Cortex of kidney (tissue), 1 donor: ENCODE results near the gene HELZ.

Experiments
- DNase-seq: peaks from one replicate; lab custom pipeline; 2025; lab: John Stamatoyannopoulos, UW

Gene HELZ

DNA sequence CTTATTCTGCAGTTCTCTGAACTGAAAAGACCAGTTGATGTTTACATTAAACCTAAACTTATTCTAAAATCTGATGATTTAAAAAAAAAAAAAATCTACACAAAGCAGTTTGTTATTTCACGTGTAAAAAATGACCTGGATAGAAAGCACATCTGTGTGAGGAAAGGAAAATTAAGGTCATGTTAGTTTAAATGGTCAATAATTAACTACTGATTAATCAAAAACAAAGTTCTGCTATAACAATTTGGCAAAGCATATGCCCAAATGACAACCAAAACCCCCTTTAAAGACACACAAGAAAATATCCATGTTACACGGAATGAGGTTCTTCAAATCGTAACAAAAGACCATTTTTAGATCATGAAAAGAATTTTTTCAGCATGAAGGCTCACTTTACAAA, 170.2 kb downstream of the HELZ start:
- DNase-seq, result no peak

DNA sequence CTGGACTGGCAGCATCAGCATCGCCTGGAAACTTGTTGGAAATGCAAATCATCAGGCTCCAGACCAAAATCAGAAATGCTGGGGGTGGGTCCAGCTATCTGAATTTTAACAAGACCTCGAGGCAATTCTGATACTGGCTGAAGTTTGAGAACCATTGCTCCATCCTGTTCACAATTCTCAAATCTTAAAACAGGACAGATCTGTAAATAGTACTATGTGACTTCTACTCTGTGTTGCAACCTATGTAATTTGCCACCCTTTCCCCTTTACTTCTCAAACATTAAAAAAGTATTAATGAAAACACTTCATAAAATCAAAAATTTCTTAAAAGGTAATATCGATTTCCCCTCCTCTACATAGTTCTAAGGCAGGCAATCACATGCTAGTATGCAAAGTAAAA, 172.1 kb downstream of the HELZ start:
- DNase-seq, result no peak

DNA sequence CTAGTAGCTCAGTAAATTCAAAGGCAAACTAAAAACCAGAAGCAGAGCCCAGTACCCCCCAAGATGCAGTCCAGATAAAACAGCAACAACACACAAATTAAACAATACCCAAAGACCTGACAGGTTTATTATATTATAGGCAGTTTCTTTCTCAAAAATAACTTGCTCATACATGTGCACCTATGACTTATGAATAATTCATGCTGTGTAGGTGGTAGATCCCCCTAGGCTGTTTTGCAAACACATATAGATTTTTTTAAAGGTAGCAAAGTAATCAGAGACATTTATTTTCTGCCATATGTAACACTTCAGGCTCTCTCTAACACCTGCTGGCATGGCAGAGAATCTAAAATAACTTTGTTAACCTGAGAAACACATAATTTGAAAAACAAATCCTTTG, 173.4 kb downstream of the HELZ start:
- no peak for DNase-seq

DNA sequence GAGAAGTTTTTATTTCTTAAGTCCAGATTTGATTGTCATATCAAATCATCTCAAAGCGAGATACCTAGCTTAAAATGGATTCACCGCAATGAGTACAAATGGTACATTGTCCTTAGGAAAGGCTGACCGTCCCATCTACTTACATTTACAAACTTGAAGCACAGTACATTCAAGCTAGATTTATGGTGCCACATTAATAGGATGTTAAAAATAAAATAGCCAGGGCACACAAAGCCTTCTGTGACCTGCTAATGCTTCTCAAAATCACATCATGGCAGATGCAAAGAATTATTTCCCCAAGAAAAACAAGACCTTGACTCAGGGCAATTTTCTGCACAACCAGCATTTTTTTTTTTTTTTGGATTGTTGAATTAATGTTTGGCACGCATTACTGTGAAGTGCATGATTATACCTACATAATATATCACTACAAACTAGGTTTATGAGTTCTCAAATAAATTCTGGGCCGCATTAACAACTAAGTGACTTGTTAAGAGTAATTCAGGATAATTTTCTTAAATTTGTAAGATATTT, 175.3 kb downstream of the HELZ start:
- DNase-seq, result no peak

DNA sequence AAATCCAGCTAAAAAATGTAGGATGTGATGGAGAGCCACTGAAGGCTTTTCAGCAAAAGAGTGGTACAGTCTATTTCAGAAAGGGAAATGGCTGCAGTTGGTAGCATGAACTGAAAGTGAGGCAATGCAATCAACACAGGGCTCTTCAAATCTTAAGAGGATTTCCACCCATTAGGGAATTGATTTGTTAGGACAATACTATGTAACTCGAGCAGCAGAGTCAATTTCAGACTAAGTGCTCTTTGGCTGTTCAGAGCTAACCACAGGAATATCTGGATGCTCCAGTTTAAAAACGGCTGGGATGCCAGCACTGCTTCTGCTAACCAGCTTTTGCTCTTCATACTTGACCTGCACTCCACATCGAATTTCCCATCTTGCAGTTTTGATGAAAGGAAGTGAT, 176.0 kb downstream of the HELZ start:
- no peak for DNase-seq

DNA sequence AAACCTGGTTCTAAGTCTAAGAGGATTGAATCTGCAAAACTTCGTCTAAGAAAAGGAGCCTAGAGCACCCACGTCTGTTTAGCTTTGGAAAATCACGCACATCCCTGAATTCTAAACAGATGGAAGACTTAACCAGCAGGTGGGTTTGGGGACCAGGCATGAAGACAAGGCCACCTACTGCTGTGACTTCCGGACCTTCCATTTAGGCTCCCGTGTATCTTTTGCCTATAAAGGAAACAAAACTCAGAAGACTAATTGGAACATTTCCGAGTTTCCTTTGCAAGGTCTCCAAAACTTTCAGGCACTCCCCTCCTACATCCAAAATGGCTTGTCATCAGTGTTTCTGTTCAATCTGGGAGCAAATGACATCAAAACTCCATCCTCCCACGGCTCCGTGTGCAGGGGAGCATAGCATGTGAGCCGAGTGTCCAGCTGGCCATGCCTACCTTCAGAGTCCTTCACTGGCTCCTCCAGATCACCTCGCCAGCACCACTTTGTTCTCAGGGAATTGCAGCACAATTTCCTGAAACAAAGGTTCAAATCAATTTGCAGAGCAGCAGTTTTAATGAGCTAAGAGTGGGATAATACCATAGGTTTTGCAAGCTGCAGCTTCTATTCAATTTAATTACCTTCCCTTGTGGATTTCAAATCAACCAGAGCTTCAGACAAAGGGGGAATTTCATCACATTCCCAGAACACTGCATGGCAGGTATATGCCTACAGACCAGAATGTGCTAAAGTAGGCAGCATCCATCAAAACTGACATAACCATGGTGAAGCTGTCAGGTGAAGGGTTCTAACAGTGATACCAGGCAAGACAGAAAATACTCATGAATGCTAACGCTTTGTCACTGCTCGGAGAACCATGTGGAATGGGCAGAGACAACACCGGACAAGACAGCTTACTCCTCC, 177.2 kb downstream of the HELZ start:
- no peak for DNase-seq

DNA sequence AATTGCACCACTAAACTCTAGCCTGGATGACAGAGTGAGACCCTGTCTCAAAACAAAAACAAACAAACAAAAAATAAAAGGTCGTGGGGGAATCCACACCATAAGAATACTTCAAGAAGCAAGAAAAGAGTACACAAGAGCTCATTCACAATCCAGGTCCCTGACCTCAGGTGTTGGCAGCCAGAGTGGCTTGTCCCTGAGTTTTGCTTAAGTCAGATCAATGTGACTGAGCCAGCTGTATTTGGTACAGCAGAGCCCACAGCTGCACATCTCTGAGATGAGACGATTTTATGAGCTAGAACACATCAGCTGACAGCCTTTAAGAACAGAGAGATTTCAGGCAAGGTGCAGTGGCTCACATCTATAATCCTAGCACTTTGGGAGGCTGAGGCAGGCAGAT, 178.3 kb downstream of the HELZ start:
- DNase-seq, result no peak

DNA sequence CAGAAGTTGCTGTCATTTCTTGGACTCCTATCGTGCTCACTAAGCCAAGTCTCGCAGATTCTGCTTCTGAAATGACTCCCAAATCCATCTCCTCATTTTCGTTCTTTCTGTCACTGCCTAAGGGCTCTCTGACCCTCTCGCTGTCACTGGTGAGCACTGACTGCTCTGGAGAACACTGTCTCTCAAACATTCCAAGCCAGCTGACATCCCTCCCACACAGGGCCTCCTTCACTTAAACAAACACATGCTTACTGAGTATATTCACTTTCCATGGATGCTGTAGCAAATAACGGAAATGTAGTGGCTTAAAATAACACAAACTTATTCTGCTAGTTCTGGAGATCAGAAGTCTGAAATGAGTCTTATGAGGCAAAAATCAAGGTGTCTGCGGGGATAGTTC, 181.9 kb downstream of the HELZ start:
- no peak for DNase-seq

DNA sequence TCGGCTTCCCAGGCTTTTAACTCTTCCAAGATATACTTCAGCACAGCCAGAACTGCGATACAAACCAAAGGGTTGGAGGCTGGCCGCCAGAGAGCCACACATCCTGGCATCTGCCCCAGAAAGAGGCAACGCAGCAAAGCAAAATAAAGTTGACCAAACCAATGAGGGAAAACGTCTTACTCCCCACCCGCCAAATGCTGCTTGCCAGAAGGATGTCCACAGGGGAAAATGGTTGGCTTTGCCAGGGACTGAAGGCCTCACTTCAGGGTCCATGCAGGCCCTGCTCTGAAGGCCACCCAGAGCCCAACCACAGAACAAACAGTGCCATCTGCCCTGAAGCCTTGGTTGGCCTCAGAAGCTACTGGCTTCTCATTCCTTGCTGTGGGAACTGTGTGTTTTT, 185.6 kb downstream of the HELZ start:
- DNase-seq, result no peak

DNA sequence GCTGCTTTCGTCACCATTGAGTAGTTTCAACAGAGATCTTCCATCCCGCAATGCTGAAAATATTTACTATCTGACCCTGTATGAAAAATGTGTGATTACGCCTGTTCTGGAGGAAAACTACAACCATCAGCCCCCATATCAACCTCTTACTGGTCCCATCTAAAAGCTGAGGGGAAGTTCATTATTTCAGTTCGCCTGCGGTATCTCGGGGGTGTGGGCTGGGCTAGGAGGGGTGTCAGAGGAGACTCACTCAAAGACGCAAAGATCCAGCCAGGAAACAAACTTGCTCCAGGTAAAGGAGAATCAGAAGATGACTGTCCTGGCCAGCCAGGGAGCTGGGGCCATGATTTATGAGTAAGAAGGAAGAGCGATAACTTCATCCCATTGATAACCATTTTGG, 187.0 kb downstream of the HELZ start:
- no peak for DNase-seq

DNA sequence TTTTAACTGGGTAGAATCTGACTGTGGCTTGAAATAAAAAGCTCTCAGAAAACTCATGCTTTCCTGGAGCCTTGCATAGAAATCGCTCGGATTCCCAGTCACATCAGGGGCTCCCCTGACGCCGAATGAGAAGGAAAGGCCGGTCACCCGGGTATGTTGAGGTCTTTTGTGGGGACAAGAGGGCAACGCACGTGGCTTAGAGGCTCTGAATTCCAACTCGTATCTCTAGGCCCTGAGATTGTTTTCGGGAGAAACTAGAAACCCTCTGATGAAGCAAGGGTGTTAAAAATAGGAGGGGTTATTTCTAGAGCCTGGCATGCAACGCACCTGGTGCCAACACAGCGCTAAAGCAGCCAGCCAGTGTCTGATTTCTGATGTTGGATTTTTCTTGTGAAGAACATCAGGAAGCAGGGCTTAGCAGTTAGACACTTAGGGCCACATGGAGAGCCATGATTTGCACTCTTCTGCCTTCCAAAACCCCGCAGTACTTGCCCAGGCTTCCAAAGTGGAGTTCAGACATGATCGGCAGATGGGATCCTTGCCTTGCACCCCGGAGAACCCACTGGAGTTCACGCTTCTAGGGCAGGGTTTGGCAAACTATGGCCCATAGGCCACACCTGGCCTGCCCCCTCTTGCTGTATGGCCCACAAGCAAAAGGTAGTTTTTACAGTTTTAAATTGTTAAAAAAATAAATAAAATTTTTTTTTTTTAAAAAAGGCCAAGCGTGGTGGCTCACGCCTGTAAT, 188.1 kb downstream of the HELZ start:
- DNase-seq, result no peak

DNA sequence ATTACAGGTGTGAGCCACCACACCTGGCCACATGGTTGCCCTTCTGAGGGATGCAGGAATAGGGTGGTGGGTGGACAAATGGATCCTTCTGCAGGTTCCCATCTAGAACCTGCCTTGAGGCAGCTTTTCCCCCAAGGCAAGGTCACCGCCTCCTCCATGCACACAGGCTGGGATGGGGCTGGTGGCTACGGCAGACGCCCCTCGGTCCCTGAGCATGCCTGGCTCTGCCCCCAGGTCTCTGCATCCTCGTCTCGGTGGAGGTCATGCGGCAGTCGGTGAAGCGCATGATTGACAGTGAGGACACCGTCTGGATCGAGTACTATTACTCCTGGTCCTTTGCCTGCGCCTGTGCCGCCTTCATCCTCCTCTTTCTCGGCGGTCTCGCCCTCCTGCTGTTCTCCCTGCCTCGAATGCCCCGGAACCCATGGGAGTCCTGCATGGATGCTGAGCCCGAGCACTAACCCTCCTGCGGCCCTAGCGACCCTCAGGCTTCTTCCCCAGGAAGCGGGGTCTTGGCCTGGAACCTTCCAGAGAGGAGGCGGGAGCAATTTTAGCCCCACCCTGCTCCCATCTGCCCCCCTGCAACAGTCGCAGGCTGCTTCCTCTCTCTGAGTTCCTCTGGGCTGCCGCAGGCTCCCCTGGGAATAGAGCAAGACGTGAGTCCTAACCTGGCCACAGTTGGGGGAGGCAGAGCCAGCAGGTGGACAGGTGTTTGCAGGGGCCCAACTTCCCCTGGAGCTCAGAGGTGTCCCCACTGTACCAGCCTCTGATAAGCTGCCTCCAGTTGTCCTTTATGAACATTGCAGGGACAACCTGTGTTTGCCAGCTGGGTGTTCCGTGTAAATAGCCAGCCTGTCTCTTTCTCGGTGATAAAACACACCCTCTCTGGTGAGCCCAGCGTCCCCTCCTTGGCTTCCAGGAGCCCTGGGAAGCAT, 188.9 kb downstream of the HELZ start:
- DNase-seq, result no peak

DNA sequence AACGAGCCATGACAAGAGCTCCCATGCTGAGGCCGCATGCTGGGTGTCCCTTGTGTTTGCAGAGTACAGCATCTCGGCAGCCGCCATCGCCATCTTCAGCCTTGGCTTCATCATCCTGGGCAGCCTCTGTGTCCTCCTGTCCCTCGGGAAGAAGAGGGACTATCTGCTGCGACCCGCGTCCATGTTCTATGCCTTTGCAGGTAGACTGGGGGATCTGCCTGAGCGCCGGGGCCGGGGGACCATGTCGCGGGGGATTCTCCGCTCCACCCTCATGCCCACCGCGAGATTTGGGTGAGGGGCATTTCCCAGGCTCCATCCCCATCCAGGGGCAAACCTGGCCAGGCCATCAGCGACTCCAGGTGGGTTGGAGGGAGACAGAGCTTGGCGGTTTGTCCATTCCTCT, 190.0 kb downstream of the HELZ start:
- no peak for DNase-seq

DNA sequence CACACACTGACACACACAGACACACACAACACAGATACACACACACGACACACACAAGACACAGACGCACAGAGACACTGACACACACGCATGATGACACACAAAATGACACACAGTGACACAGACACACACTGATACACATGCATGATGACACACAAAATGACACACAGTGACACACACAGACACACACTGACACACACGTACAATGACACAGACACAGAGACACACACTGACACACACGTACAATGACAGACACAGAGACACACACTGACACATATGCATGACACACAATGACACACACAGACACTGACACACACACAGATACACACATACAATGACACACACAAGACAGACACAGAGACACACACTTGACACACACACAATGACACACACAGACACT, 190.4 kb downstream of the HELZ start:
- DNase-seq, result no peak

DNA sequence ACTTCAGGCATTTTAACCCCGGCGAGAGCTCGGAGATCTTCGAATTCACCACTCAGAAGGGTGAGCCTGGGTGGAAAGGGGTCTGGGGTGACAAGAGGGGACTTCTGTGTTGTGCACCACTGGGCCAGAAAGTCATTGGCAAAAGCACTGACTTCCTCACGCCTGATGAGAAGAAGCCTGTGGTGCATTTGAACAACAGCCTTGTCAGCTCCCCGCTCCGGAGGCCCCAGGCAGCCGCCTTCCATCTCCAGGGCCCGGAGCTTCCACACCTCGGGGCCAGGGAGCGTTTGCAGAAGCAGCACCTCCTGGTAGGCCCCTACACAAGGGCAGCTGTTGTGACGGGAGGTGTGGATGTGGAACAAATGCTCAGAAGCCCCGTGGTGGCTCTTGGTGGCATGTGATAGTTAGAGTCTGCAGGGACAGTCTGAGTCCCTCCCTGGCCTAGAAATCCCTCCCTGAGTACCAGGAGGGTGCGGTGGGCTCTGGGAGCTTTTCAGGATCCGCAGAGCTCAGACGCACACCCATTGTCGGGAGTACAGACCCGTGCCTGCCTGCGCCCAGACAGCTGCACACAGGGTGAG, 190.9 kb downstream of the HELZ start:
- DNase-seq, result no peak

DNA sequence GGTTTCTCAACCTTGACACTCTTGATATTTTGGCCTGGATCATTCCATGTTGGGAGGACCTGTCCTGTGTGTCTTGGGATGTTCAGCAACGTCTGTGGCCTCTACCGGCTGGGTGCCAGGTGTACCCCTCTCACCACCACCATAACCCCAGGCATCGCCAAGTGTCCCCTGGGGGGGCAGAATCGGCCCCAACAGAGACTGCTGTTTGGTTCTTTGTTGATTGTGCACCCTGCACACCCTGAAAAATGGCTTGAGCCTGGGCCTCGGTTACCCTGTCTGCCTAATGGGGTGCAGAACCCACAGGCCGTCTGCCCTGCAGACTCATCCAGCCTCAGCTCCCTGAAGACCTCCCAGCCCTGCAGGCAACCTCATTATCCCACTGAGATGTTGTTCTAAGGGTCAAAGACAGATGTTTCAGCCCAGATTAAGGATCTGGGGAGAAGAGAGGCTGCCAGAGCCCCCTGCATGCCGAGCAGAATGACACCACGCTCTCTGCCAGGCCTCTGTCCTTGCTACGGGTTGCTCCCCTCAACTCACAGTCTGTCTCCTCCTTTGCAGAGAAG, 191.5 kb downstream of the HELZ start:
- no peak for DNase-seq

DNA sequence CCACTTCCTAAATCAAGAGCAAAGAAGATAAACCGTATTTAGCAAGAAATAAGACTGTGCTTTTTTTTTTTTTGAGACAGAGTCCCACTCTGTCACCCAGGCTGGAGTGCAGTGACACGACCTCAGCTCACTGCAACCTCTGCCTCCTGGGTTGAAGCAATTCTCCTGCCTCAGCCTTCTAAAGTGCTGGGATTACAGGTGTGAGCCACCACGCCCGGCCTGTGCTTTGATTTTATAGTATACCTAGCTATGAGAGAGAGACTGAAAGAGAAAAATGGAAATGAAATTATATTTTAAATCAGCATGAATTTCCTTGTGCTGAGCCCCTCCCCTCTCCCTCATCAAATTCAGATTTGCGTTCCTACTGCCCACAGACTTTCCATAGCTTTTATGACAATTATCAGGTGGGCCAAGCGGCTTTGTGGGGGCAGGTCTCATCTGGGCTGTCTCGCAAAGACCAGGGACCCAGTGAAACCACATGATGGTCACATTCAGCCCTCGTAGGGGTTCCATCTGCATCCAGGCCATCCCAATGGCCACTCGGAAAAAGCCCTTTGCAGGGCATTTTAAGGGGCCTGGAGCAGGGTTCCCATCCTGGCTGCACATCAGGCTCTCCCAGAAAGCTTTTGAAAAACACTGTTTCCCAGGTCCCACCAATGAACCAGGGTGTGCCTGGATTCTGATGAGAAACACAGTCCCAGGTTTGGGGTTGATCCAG, 192.1 kb downstream of the HELZ start:
- DNase-seq, result no peak

DNA sequence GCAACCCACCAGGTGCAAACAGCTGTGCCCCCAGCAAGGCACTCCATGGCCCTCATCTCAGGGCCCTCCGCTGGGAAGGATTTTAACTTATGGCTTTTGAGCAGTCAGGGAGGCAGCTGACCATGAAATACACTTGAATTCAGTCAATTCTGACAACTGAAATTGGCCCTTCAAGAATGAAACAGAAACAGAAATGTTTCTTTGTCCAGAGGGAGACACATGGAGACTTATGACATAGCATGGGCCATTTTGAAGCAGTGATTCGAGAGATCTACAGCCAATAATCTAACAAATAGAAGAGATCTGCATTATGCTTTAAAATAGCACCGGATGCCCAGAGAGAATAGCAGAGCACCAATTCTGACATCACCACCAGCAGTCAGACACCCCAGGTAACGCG, 193.2 kb downstream of the HELZ start:
- DNase-seq, result no peak

DNA sequence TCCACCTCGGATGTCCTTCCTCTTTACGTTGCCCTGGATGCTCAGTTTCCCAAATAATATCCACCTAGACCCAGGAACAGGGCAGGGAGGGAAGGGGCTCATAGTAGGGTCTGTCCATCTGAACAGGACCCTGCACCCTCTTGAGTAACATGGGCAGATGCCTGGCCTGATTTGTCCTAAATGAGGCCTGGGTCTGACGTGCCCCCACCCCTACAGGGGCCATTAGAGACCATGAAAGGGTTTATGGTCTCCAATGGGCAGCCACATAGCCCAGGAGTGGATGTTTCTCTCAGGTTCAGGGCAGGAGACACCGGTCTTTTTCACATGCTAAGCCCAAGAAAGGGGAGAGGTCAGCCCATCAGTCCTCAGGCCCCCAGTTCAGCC, 193.8 kb downstream of the HELZ start:
- DNase-seq, result no peak

DNA sequence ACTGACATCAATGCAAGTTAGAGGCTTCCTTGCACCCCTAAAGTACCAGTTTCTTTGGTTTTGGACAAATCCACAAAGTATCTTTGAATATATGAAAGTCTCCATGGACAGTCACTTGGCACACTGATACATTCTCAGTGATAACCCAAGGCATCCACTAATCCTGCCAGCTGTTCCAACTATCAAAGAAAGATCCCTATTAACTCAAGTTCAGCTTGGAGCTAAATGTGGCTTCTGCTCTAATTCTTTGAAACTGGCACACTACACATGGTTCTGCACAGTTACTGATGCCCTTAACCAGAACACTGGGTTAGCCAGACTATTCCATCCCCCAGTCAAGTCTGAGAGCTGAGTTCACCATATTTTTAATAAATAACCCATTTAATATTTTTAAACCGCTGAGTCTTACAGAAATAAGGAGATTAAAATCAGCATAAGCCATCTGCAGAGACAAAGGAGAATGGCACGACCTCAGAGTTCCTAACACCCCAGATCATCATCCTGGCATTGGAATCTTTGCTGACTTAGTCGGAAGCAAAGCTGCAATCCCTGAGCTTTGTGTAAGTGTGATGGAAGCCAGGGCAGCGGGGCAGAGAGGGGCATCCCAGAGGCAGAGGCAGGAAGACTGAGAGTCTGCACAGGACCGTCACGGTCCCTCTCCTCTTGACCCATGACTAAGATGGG, 194.4 kb downstream of the HELZ start:
- DNase-seq, result no peak
